Measurements from ENCODE around the gene IRF5. TPM values are rescaled to one million over a fixed set of nuclear protein-coding genes. Genes with fewer than 3 reads are reported as not detected.

IRF5 gene
- total RNA-seq, 1 donor from 2014 or later = 0.36 TPM

GRCh38 chr7:128892521-128893250, 45.0 kb upstream of the IRF5 start:
- Histone ChIP-seq H3K27me3 (ENCODE audit: insufficient read depth, low read length) (peaks cover 9% of the 10 kb centered on the region), H4K20me1 (ENCODE audit: insufficient read depth, low read length) (peaks cover 3% of the 10 kb centered on the region), H3K9me3 (ENCODE audit: insufficient read depth, low read depth, low read length) (peaks cover 5% of the 10 kb centered on the region), H3K27ac (ENCODE audit: low read depth, low read length) (no peak overlapping the region), H3K36me3 (ENCODE audit: insufficient read depth, low read length) (no peaks in the 10 kb centered on the region), H3K79me2 (ENCODE audit: insufficient read depth, low read length) (no peaks in the 10 kb centered on the region), H3K4me2 (ENCODE audit: low read length) (no peak overlapping the region), H3K4me3 (ENCODE audit: insufficient read depth, low read depth, low read length) (no peak overlapping the region), H2AFZ (ENCODE audit: low read depth, low read length) (no peak overlapping the region), H3K4me1 (ENCODE audit: insufficient read depth, low read length) (no peaks in the 10 kb centered on the region), H3K9ac (ENCODE audit: low read length) (no peak overlapping the region)
- Mint-ChIP-seq H3K9me3 (ENCODE audit: unreplicated experiment) (peaks cover 5% of the 10 kb centered on the region), H3K4me3 (ENCODE audit: unreplicated experiment) (no peak overlapping the region), H3K27me3 (ENCODE audit: low read depth, unreplicated experiment) (peaks cover 15% of the 10 kb centered on the region), H3K27ac (ENCODE audit: unreplicated experiment) (no peak overlapping the region), H3K4me1 (ENCODE audit: low read depth, unreplicated experiment) (no peaks in the 10 kb centered on the region), H3K36me3 (ENCODE audit: low read depth, unreplicated experiment) (no peaks in the 10 kb centered on the region)
- FAIRE-seq = no peak
- TF ChIP-seq CTCF (IDR thresholded peaks at IDR 0.05; ENCODE audit: insufficient read depth, low read depth, low read length) = no peak
- no peak for TF ChIP-seq EZH2 (IDR thresholded peaks at IDR 0.05; ENCODE audit: insufficient read depth, low read length)
- DNase-seq (ENCODE audit: low read depth) = no peak

DNA sequence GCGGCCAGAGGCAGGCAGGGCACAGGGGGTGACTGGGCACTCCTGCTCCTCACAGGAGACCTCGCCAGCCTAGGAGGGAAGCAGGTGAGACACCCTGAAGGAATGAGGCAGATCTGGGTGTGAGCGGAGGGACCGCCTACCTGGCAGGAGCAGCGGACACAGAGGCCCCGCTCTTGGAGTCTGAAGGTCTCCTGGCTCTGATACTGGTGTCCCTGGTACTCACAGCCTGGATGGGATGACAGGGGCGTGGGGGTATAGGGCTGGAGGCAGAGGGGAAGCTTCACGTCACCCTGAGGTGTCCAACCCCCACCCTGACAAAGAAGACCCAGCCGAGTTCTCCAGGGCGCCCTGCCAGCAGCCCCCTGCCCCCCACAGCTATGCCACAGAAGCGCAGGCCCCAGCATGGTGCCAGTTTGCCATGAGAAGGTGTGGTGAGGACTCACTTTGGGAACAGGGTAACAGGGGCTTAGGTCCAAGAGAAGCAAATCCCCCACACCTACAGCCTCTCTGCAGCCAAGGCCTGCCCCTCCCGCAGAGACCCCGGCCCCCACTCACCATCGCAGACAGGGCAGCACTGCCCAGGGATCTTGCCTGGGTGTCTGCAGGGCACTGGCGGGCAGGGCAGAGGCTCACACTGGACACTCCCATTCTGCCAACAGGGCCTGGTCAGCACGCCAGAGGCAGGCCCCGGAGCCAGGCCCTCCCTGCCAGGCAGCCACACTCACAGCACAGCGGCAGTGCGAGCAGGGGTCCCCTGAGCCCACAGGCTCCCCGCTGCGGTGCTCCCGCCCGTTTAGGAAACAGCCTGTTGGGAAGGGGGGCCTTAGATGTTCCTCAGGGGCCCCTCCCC, 44.3 kb upstream of the IRF5 start:
- Histone ChIP-seq H3K4me2 (ENCODE audit: low read length) (no peak overlapping the region), H3K27me3 (ENCODE audit: insufficient read depth, low read length) (peaks cover 7% of the 10 kb centered on the region), H3K79me2 (ENCODE audit: insufficient read depth, low read length) (no peaks in the 10 kb centered on the region), H3K9ac (ENCODE audit: low read length) (no peak overlapping the region), H3K27ac (ENCODE audit: low read depth, low read length) (no peak overlapping the region), H2AFZ (ENCODE audit: low read depth, low read length) (no peak overlapping the region), H3K4me3 (ENCODE audit: insufficient read depth, low read depth, low read length) (no peak overlapping the region), H3K9me3 (ENCODE audit: insufficient read depth, low read depth, low read length) (no peaks in the 10 kb centered on the region), H3K36me3 (ENCODE audit: insufficient read depth, low read length) (no peaks in the 10 kb centered on the region), H4K20me1 (ENCODE audit: insufficient read depth, low read length) (no peaks in the 10 kb centered on the region), H3K4me1 (ENCODE audit: insufficient read depth, low read length) (no peaks in the 10 kb centered on the region)
- peaks cover 15% of the 10 kb centered on the region for H3K27me3 Mint-ChIP-seq (ENCODE audit: low read depth, unreplicated experiment)
- TF ChIP-seq CTCF (IDR thresholded peaks at IDR 0.05; ENCODE audit: insufficient read depth, low read depth, low read length) = no peak
- TF ChIP-seq EZH2 (IDR thresholded peaks at IDR 0.05; ENCODE audit: insufficient read depth, low read length) = no peak
- peaks cover 6% of the 10 kb centered on the region for H3K9me3 Mint-ChIP-seq (ENCODE audit: unreplicated experiment)
- no peak overlapping the region for H3K27ac Mint-ChIP-seq (ENCODE audit: unreplicated experiment)
- FAIRE-seq (no peak), DNase-seq (ENCODE audit: low read depth) (no peak)
- H3K4me3 Mint-ChIP-seq (ENCODE audit: unreplicated experiment) = no peak overlapping the region
- H3K4me1 Mint-ChIP-seq (ENCODE audit: low read depth, unreplicated experiment) = no peaks in the 10 kb centered on the region
- no peaks in the 10 kb centered on the region for H3K36me3 Mint-ChIP-seq (ENCODE audit: low read depth, unreplicated experiment)
